HCT116 (cell line): ENCODE measurements around the gene MOGAT3. TPM values are rescaled to one million over a fixed set of nuclear protein-coding genes. Genes with fewer than 3 reads are reported as not detected.

Source experiments
- ATAC-seq: fragments of 200-7000 bp; cut with Tn5 transposase; 2 replicates; pipeline ENCODE4 v1.9.1; 2020; ENCODE audit warnings: mild to moderate bottlenecking, moderate library complexity
- BruUV-seq: library from RNA; stranded (reverse); fragments of 400-500 nt; replicated peaks from 2 replicates; lab custom pipeline; 2021; lab: Mats Ljungman, UMichigan
- CTCF ChIA-PET: fragments of 300-600 bp; sonication (Branson Sonifier 250); formaldehyde crosslinking; loops from one replicate; lab custom pipeline; 2021; ENCODE audit warnings: antibody characterized with exemption; lab: Charles Lee
- POLR2A ChIA-PET: fragments of 300-600, 350-600 bp; sonication (Branson Sonifier 250); formaldehyde crosslinking; loops from one replicate; lab custom pipeline; 2021; ENCODE audit warnings: antibody characterized with exemption; lab: Charles Lee
- RAD21 ChIA-PET, 2 experiments: fragments of 300-600 bp; sonication (Branson Sonifier 250); formaldehyde crosslinking; loops; one replicate each; lab custom pipeline; 2023; ENCODE audit warnings: low total read pairs in 2 of 2; ENCODE audit not compliant: uncharacterized antibody in 2 of 2, unreplicated experiment in 2 of 2, low non-redundant PET in 1 of 2; lab: Charles Lee
- DNase-seq: peaks from one replicate; pipeline ENCODE4 v3.0.0-alpha.2; 2010; ENCODE audit warnings: low read depth, low spot score
- H2AFZ ChIP-seq: fragments of 200-600 bp; shearing (Covaris generic), sonication (generic); 2 replicates; pipeline ENCODE4 v1.6.1; 2017; ENCODE audit warnings: low read depth, mixed run types, mixed read lengths, antibody characterized with exemption, low read length; ENCODE audit not compliant: poor library complexity, severe bottlenecking
- H3K27ac ChIP-seq: 2 replicates; pipeline ENCODE4 v1.5.1; 2012; ENCODE audit warnings: low read depth, low read length
- H3K27me3 ChIP-seq: fragments of 200-600 bp; sonication (generic); 2 replicates; pipeline ENCODE4 v1.6.1; 2016; ENCODE audit warnings: mixed run types, low read length, mixed read lengths; ENCODE audit not compliant: insufficient read depth
- H3K36me3 ChIP-seq, 2 experiments: fragments of 200-500 bp in 1 of 2; fragments of 200-600 bp in 1 of 2; sonication (Bioruptor generic) in 1 of 2; sonication (generic) in 1 of 2; 2 replicates each; pipeline versions ENCODE4 v1.5.1 to v1.6.1; 2014 to 2016; ENCODE audit warnings: low read length in 2 of 2, inconsistent platforms in 1 of 2, mixed read lengths in 1 of 2, mixed run types in 1 of 2; ENCODE audit not compliant: insufficient read depth in 2 of 2, control insufficient read depth in 1 of 2
- H3K4me1 ChIP-seq, 2 experiments: fragments of 200-600 bp in 1 of 2; sonication (generic) in 1 of 2; 2 replicates each; pipeline versions ENCODE4 v1.5.1 to v1.6.1; 2012 to 2017; ENCODE audit warnings: low read length in 2 of 2, inconsistent platforms in 1 of 2, mild to moderate bottlenecking in 1 of 2, mixed read lengths in 1 of 2, mixed run types in 1 of 2, moderate library complexity in 1 of 2; ENCODE audit not compliant: insufficient read depth in 2 of 2, control insufficient read depth in 1 of 2
- H3K4me2 ChIP-seq: fragments of 200-600 bp; sonication (generic); 2 replicates; pipeline ENCODE4 v1.6.1; 2017; ENCODE audit warnings: mixed run types, low read length, mixed read lengths
- H3K4me3 ChIP-seq, 2 experiments: fragments of 200-600 bp in 1 of 2; sonication (generic) in 1 of 2; replicated peaks in 1 of 2; 2 replicates each; pipeline ENCODE4 v1.5.1; 2011 to 2016; ENCODE audit warnings: low read length in 2 of 2, control low read depth in 1 of 2, low read depth in 1 of 2, mild to moderate bottlenecking in 1 of 2, mixed read lengths in 1 of 2, mixed run types in 1 of 2
- H3K79me2 ChIP-seq: fragments of 200-600 bp; sonication (generic); 2 replicates; pipeline ENCODE4 v1.6.1; 2017; ENCODE audit warnings: mild to moderate bottlenecking, mixed run types, low read length, moderate library complexity, mixed read lengths; ENCODE audit not compliant: insufficient read depth
- H3K9ac ChIP-seq: fragments of 200-600 bp; sonication (generic); 2 replicates; pipeline ENCODE4 v1.6.1; 2016; ENCODE audit warnings: low read length, mixed read lengths
- H3K9me2 ChIP-seq: fragments of 200-600 bp; sonication (generic), shearing (Covaris generic); 2 replicates; pipeline ENCODE4 v1.6.1; 2017; ENCODE audit warnings: mixed run types, mild to moderate bottlenecking, moderate library complexity; ENCODE audit not compliant: insufficient read depth
- H3K9me3 ChIP-seq, 2 experiments: fragments of 200-500 bp in 1 of 2; fragments of 200-600 bp in 1 of 2; sonication (Bioruptor generic) in 1 of 2; sonication (generic) in 1 of 2; 2 replicates each; pipeline ENCODE4 v1.6.1; 2014 to 2017; ENCODE audit warnings: low read length in 2 of 2, mixed read lengths in 2 of 2, inconsistent platforms in 1 of 2, low read depth in 1 of 2, mild to moderate bottlenecking in 1 of 2, mixed run types in 1 of 2, moderate library complexity in 1 of 2; ENCODE audit not compliant: control insufficient read depth in 1 of 2, insufficient read depth in 1 of 2
- H4K20me1 ChIP-seq: fragments of 200-600 bp; sonication (generic), shearing (Covaris generic); 2 replicates; pipeline ENCODE4 v1.6.1; 2017; ENCODE audit warnings: mixed run types, mild to moderate bottlenecking, moderate library complexity; ENCODE audit not compliant: insufficient read depth
- EZH2phosphoT487 ChIP-seq: fragments of 200-600 bp; IDR thresholded peaks from 2 replicates; pipeline ENCODE4 v1.6.1; 2018; ENCODE audit warnings: antibody characterized with exemption, borderline replicate concordance
- JUND ChIP-seq: IDR thresholded peaks from 2 replicates; pipeline ENCODE4 v1.6.1; 2012
- POLR2A ChIP-seq: IDR thresholded peaks from 2 replicates; pipeline ENCODE4 v1.7.0; 2011; ENCODE audit warnings: borderline replicate concordance; ENCODE audit not compliant: insufficient read depth, insufficient read length; ENCODE audit errors: extremely low read depth
- RAD21 ChIP-seq: IDR thresholded peaks from 2 replicates; pipeline ENCODE4 v1.6.1; 2012; ENCODE audit warnings: low read depth, mild to moderate bottlenecking
- SIN3A ChIP-seq: IDR thresholded peaks from 2 replicates; pipeline ENCODE4 v1.6.1; 2012; ENCODE audit warnings: low read depth
- SP1 ChIP-seq: IDR thresholded peaks from 2 replicates; pipeline ENCODE4 v1.6.1; 2012; ENCODE audit warnings: low read depth
- SRF ChIP-seq: IDR thresholded peaks from 2 replicates; pipeline ENCODE4 v1.6.1; 2012; ENCODE audit warnings: low read depth
- TCF7L2 ChIP-seq: IDR thresholded peaks from 2 replicates; pipeline ENCODE4 v1.7.0; 2011; ENCODE audit warnings: borderline replicate concordance, inconsistent platforms; ENCODE audit not compliant: insufficient read depth, insufficient read length; ENCODE audit errors: extremely low read depth
- YY1 ChIP-seq: IDR thresholded peaks from 2 replicates; pipeline ENCODE4 v1.6.1; 2011; ENCODE audit warnings: low read length, low read depth, moderate library complexity, mild to moderate bottlenecking; ENCODE audit not compliant: insufficient replicate concordance; ENCODE audit errors: extremely low read depth
- intact Hi-C: fragments of 100-400 bp; cut with micrococcal nuclease; formaldehyde crosslinking; loops from 2 replicates; pipeline ENCODE4 v1.10.0; 2022
- total RNA-seq: library from RNA; stranded (reverse); gene quantifications from one replicate; pipeline ENCODE4 v1.2.1, GENCODE V29; 2021; ENCODE audit not compliant: unreplicated experiment
- TF ChIP-seq, protein P1 (sequence below): IDR thresholded peaks from 2 replicates; pipeline ENCODE4 v1.6.1; 2012; ENCODE audit warnings: low read depth
- TF ChIP-seq, protein P2 (sequence below): IDR thresholded peaks from 2 replicates; pipeline ENCODE4 v1.6.1; 2012
- TF ChIP-seq, protein P3 (sequence below): IDR thresholded peaks from 2 replicates; pipeline ENCODE4 v1.6.1; 2012
- TF ChIP-seq, protein P4 (sequence below): IDR thresholded peaks from 2 replicates; pipeline ENCODE4 v1.6.1; 2011; ENCODE audit warnings: mild to moderate bottlenecking, low read length, moderate library complexity; ENCODE audit not compliant: insufficient replicate concordance; ENCODE audit errors: extremely low read depth
- TF ChIP-seq, protein P5 (sequence below), 3 experiments: fragments of 200-600 bp in 1 of 3; sonication (generic) in 1 of 3; IDR thresholded peaks in 2 of 3; conservative IDR thresholded peaks in 1 of 3; 2 replicates each; pipeline ENCODE4 v1.5.1; 2012 to 2017; ENCODE audit warnings: low read depth in 2 of 3, low read length in 2 of 3, antibody characterized with exemption in 1 of 3, borderline replicate concordance in 1 of 3, control low read depth in 1 of 3, mild to moderate bottlenecking in 1 of 3, mixed read lengths in 1 of 3, mixed run types in 1 of 3, moderate library complexity in 1 of 3; ENCODE audit not compliant: insufficient read depth in 1 of 3

MOGAT3 gene
- total RNA-seq, 1 experiment from 2014 or later, result not detected

DNA sequence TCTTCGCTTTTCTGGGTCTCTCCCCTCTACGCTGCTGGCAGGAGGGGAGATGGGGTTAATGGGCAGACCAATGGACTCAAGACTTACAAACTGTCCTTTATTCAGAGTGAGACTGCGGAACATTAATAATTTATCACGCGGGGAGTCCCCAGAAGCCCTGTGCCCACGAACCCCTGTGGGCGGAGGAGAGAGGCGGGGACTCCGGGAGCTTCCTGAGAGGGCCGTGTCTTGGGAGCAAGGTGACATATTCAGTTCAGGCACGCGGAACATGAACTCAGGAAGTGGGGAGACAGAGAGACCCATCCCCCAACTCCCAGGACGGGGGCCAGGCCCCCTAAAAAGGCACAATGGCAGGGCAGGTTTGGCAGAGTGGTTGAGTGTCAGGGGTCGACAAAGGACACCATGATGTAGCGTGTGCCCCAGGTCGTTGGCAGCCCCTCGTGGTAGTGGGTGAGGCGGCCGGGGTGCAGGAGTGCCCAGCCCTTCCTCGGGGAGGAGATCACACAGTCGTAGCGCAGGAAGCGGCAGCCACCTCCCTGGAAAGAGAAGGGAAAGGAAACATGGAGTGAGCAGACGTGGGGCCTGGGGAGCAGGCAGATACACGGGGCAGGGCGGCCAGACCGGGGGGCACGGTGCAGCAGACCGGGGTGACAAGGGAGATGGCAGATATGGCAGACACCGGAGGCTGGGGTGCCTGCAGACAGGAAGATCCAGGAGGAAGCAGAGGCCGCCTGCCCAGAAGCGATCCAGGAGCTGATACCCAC lies 5.2 kb upstream of the MOGAT3 start:
- Histone ChIP-seq H2AFZ (no peak overlapping the region), H3K9me3 (no peaks in the 10 kb centered on the region), H4K20me1 (no peaks in the 10 kb centered on the region), H3K27ac (no peak overlapping the region), H3K4me3 (no peak overlapping the region), H3K36me3 (peaks cover 2 to 8% of the 10 kb centered on the region in 2 experiments; a peak in 3 of 4 replicates), H3K9ac (no peak overlapping the region), H3K4me1 (peaks cover 0 to 1% of the 10 kb centered on the region in 2 experiments; a peak in 3 of 4 replicates), H3K79me2 (no peaks in the 10 kb centered on the region), H3K4me2 (no peak overlapping the region)
- BruUV-seq, result no TSS peak
- RAD21 ChIA-PET, result no interaction called here
- intact Hi-C loops, result no loop called here
- TF ChIP-seq SRF, result no peak
- TF ChIP-seq, protein P1, sequence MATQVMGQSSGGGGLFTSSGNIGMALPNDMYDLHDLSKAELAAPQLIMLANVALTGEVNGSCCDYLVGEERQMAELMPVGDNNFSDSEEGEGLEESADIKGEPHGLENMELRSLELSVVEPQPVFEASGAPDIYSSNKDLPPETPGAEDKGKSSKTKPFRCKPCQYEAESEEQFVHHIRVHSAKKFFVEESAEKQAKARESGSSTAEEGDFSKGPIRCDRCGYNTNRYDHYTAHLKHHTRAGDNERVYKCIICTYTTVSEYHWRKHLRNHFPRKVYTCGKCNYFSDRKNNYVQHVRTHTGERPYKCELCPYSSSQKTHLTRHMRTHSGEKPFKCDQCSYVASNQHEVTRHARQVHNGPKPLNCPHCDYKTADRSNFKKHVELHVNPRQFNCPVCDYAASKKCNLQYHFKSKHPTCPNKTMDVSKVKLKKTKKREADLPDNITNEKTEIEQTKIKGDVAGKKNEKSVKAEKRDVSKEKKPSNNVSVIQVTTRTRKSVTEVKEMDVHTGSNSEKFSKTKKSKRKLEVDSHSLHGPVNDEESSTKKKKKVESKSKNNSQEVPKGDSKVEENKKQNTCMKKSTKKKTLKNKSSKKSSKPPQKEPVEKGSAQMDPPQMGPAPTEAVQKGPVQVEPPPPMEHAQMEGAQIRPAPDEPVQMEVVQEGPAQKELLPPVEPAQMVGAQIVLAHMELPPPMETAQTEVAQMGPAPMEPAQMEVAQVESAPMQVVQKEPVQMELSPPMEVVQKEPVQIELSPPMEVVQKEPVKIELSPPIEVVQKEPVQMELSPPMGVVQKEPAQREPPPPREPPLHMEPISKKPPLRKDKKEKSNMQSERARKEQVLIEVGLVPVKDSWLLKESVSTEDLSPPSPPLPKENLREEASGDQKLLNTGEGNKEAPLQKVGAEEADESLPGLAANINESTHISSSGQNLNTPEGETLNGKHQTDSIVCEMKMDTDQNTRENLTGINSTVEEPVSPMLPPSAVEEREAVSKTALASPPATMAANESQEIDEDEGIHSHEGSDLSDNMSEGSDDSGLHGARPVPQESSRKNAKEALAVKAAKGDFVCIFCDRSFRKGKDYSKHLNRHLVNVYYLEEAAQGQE, result no peak
- no peak for TF ChIP-seq SP1
- TF ChIP-seq, protein P2, sequence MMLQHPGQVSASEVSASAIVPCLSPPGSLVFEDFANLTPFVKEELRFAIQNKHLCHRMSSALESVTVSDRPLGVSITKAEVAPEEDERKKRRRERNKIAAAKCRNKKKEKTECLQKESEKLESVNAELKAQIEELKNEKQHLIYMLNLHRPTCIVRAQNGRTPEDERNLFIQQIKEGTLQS, result no peak
- TF ChIP-seq, protein P3, sequence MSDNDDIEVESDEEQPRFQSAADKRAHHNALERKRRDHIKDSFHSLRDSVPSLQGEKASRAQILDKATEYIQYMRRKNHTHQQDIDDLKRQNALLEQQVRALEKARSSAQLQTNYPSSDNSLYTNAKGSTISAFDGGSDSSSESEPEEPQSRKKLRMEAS, result no peak
- TF ChIP-seq TCF7L2, result no peak
- TF ChIP-seq RAD21, result no peak
- no peak for TF ChIP-seq POLR2A
- no peak for TF ChIP-seq JUND
- TF ChIP-seq EZH2phosphoT487, result no peak
- no peak for TF ChIP-seq SIN3A
- TF ChIP-seq, protein P4, sequence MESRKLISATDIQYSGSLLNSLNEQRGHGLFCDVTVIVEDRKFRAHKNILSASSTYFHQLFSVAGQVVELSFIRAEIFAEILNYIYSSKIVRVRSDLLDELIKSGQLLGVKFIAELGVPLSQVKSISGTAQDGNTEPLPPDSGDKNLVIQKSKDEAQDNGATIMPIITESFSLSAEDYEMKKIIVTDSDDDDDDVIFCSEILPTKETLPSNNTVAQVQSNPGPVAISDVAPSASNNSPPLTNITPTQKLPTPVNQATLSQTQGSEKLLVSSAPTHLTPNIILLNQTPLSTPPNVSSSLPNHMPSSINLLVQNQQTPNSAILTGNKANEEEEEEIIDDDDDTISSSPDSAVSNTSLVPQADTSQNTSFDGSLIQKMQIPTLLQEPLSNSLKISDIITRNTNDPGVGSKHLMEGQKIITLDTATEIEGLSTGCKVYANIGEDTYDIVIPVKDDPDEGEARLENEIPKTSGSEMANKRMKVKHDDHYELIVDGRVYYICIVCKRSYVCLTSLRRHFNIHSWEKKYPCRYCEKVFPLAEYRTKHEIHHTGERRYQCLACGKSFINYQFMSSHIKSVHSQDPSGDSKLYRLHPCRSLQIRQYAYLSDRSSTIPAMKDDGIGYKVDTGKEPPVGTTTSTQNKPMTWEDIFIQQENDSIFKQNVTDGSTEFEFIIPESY, result no peak
- TF ChIP-seq YY1, result no peak
- TF ChIP-seq, protein P5, sequence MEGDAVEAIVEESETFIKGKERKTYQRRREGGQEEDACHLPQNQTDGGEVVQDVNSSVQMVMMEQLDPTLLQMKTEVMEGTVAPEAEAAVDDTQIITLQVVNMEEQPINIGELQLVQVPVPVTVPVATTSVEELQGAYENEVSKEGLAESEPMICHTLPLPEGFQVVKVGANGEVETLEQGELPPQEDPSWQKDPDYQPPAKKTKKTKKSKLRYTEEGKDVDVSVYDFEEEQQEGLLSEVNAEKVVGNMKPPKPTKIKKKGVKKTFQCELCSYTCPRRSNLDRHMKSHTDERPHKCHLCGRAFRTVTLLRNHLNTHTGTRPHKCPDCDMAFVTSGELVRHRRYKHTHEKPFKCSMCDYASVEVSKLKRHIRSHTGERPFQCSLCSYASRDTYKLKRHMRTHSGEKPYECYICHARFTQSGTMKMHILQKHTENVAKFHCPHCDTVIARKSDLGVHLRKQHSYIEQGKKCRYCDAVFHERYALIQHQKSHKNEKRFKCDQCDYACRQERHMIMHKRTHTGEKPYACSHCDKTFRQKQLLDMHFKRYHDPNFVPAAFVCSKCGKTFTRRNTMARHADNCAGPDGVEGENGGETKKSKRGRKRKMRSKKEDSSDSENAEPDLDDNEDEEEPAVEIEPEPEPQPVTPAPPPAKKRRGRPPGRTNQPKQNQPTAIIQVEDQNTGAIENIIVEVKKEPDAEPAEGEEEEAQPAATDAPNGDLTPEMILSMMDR (IDR thresholded peaks at IDR 0.05 in 2 of 3, conservative IDR thresholded peaks at IDR 0.05 in 1 of 3; ENCODE audit: borderline replicate concordance in 1 of 3, insufficient read depth in 1 of 3, low read depth in 2 of 3, low read length in 2 of 3), result no peak
- TF ChIP-seq, all 23 proteins: peak for 0
- ChIA-PET CTCF (no interaction called here), POLR2A (no interaction called here)
- DNase-seq, result no peak
- Histone ChIP-seq H3K27me3 (no peaks in the 10 kb centered on the region), H3K9me2 (no peaks in the 10 kb centered on the region)
- no peak for ATAC-seq
